ENCODE results near the gene IDUA. TPM values are rescaled to one million over a fixed set of nuclear protein-coding genes. Genes with fewer than 3 reads are reported as not detected.
A peak's percentile ranks its signal among the peaks of the same experiment; 100 is the strongest.

The IDUA gene
- polyA plus RNA-seq, 3 donors = 6.4 to 64.4 (median 8.5) TPM

GRCh38 chr4:1009542-1010394, 22.9 kb downstream of the IDUA start:
- H3K4me2 ChIP-seq (replicated peaks; ENCODE audit: extremely low read depth, low read length, poor library complexity, severe bottlenecking) = peak overlapping the region; percentile 89
- peaks cover 23 to 43% of the 10 kb centered on the region in 2 donors for H3K4me1 ChIP-seq (ENCODE audit: control insufficient read depth in 1 of 2, insufficient read depth in 2 of 2, low read length in 2 of 2)
- peak overlapping the region; percentile 76 for H3K9ac ChIP-seq (ENCODE audit: insufficient read depth, low read length, poor library complexity, severe bottlenecking)
- peaks cover 0 to 9% of the 10 kb centered on the region in 2 donors for H3K9me3 ChIP-seq (replicated peaks in 1 of 2; ENCODE audit: control insufficient read depth in 1 of 2, insufficient read depth in 1 of 2, low read length in 2 of 2)
- no peaks in the 10 kb centered on the region for H3K36me3 ChIP-seq (replicated peaks in 1 of 2; ENCODE audit: control insufficient read depth in 1 of 2, insufficient read depth in 2 of 2, low read length in 2 of 2)
- TF ChIP-seq, protein P1, sequence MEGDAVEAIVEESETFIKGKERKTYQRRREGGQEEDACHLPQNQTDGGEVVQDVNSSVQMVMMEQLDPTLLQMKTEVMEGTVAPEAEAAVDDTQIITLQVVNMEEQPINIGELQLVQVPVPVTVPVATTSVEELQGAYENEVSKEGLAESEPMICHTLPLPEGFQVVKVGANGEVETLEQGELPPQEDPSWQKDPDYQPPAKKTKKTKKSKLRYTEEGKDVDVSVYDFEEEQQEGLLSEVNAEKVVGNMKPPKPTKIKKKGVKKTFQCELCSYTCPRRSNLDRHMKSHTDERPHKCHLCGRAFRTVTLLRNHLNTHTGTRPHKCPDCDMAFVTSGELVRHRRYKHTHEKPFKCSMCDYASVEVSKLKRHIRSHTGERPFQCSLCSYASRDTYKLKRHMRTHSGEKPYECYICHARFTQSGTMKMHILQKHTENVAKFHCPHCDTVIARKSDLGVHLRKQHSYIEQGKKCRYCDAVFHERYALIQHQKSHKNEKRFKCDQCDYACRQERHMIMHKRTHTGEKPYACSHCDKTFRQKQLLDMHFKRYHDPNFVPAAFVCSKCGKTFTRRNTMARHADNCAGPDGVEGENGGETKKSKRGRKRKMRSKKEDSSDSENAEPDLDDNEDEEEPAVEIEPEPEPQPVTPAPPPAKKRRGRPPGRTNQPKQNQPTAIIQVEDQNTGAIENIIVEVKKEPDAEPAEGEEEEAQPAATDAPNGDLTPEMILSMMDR (IDR thresholded peaks at IDR 0.05) = peak; percentile 34
- WGBS (ENCODE audit: insufficient coverage) = under 1% methylated on average over 74 of the region's 109 CpGs
- H4K20me1 ChIP-seq (ENCODE audit: insufficient read depth, low read length) = peaks cover 3% of the 10 kb centered on the region
- H3K27me3 ChIP-seq (ENCODE audit: control insufficient read depth in 2 of 2, insufficient read depth in 2 of 2, low read length in 2 of 2) = peaks cover 4 to 51% of the 10 kb centered on the region in 2 donors
- DNase-seq = peak; percentile 40 to 67 (median 64)
- Mint-ChIP-seq H3K4me1 (peaks cover 18% of the 10 kb centered on the region), H3K4me3 (peak overlapping the region; percentile 83 to 90), H3K27ac (peak overlapping the region in 5 of 7 donors; percentile 77 to 88 (median 82)), H3K9me3 (peaks cover 6 to 29% (median 15%) of the 10 kb centered on the region in 7 donors), H3K27me3 (ENCODE audit: low read depth in 3 of 3) (peaks cover 35 to 54% (median 35%) of the 10 kb centered on the region in 3 donors), H3K36me3 (peaks cover 0 to 2% of the 10 kb centered on the region in 2 donors)
- peak overlapping the region; percentile 48 to 82 for H3K27ac ChIP-seq (ENCODE audit: low read depth in 1 of 2, low read length in 2 of 2)
- H2AFZ ChIP-seq (ENCODE audit: insufficient read depth, low read depth, low read length, poor library complexity, severe bottlenecking) = peak overlapping the region; percentile 94
- no peaks in the 10 kb centered on the region for H3K79me2 ChIP-seq (ENCODE audit: insufficient read depth, low read length)
- intact Hi-C loops (cut with micrococcal nuclease) = loop anchor here (2.0 to 10.0 kb wide), 5 partner anchors 37 to 575 kb away; partner anchors contain the start of genes DGKQ (in 2 of the 2), UVSSA (in 2 of the 2) and MAEA (in 1 of the 2)
- H3K4me3 ChIP-seq (replicated peaks in 1 of 3; ENCODE audit: low read depth in 2 of 3, low read length in 3 of 3) = peak overlapping the region; percentile 72 to 82 (median 76)

GRCh38 chr4:1010395-1011021, 23.7 kb downstream of the IDUA start:
- peaks cover 33 to 47% (median 35%) of the 10 kb centered on the region in 3 donors for H3K27me3 Mint-ChIP-seq (ENCODE audit: low read depth in 3 of 3)
- peak overlapping the region; percentile 48 to 82 for H3K27ac ChIP-seq (ENCODE audit: low read depth in 1 of 2, low read length in 2 of 2)
- H3K4me2 ChIP-seq (replicated peaks; ENCODE audit: extremely low read depth, low read length, poor library complexity, severe bottlenecking) = peak overlapping the region; percentile 89
- H4K20me1 ChIP-seq (ENCODE audit: insufficient read depth, low read length) = peaks cover 3% of the 10 kb centered on the region
- H3K36me3 Mint-ChIP-seq = peaks cover 0 to 2% of the 10 kb centered on the region in 2 donors
- H3K27me3 ChIP-seq (ENCODE audit: control insufficient read depth in 2 of 2, insufficient read depth in 2 of 2, low read length in 2 of 2) = peaks cover 4 to 43% of the 10 kb centered on the region in 2 donors
- intact Hi-C loops (cut with micrococcal nuclease) = loop anchor here (2.0 to 5.0 kb wide), 3 partner anchors 38 to 337 kb away; partner anchors contain the start of genes DGKQ (in 1 of the 2), MAEA (in 1 of the 2) and UVSSA (in 1 of the 2)
- H3K79me2 ChIP-seq (ENCODE audit: insufficient read depth, low read length) = no peaks in the 10 kb centered on the region
- DNase-seq = peak; percentile 72 to 86 (median 78)
- peak overlapping the region; percentile 76 for H3K9ac ChIP-seq (ENCODE audit: insufficient read depth, low read length, poor library complexity, severe bottlenecking)
- peaks cover 0 to 9% of the 10 kb centered on the region in 2 donors for H3K9me3 ChIP-seq (replicated peaks in 1 of 2; ENCODE audit: control insufficient read depth in 1 of 2, insufficient read depth in 1 of 2, low read length in 2 of 2)
- peaks cover 23 to 43% of the 10 kb centered on the region in 2 donors for H3K4me1 ChIP-seq (ENCODE audit: control insufficient read depth in 1 of 2, insufficient read depth in 2 of 2, low read length in 2 of 2)
- H3K4me3 Mint-ChIP-seq = peak overlapping the region; percentile 83 to 89
- H3K4me3 ChIP-seq (replicated peaks in 1 of 3; ENCODE audit: low read depth in 2 of 3, low read length in 3 of 3) = peak overlapping the region; percentile 60 to 82 (median 76)
- WGBS (ENCODE audit: insufficient coverage) = under 1% methylated on average over 36 of the region's 36 CpGs
- peaks cover 18% of the 10 kb centered on the region for H3K4me1 Mint-ChIP-seq
- peaks cover 6 to 27% (median 15%) of the 10 kb centered on the region in 7 donors for H3K9me3 Mint-ChIP-seq
- peak overlapping the region; percentile 85 for H2AFZ ChIP-seq (ENCODE audit: insufficient read depth, low read depth, low read length, poor library complexity, severe bottlenecking)
- TF ChIP-seq, protein P1 (IDR thresholded peaks at IDR 0.05) = no peak
- H3K36me3 ChIP-seq (replicated peaks in 1 of 2; ENCODE audit: control insufficient read depth in 1 of 2, insufficient read depth in 2 of 2, low read length in 2 of 2) = no peaks in the 10 kb centered on the region
- H3K27ac Mint-ChIP-seq = peak overlapping the region; percentile 54 to 90 (median 79)
